Astrocyte (in vitro differentiated cells and primary cell): ENCODE data around the gene ZCRB1. TPM values are rescaled to one million over a fixed set of nuclear protein-coding genes. Genes with fewer than 3 reads are reported as not detected.

Experiments
- DNase-seq: peaks from one replicate; pipeline ENCODE4 v3.0.0-alpha.2; 2010; ENCODE audit warnings: low read depth
- FAIRE-seq: peaks from 2 replicates; lab custom pipeline; 2011; peaks lifted over from hg19 to GRCh38; lab: Jason Lieb, UNC
- H2AFZ ChIP-seq: 2 replicates; pipeline ENCODE4 v1.6.0; 2012; ENCODE audit warnings: low read depth, low read length, inconsistent platforms
- H3K27ac ChIP-seq: 2 replicates; pipeline ENCODE4 v1.5.1; 2011; ENCODE audit warnings: low read depth, low read length, inconsistent platforms
- H3K27me3 ChIP-seq: 2 replicates; pipeline ENCODE4 v1.6.0; 2011; ENCODE audit warnings: low read length, inconsistent platforms; ENCODE audit not compliant: insufficient read depth
- H3K36me3 ChIP-seq: 2 replicates; pipeline ENCODE4 v1.5.1; 2011; ENCODE audit warnings: low read length, inconsistent platforms; ENCODE audit not compliant: insufficient read depth
- H3K4me1 ChIP-seq: 2 replicates; pipeline ENCODE4 v1.5.1; 2011; ENCODE audit warnings: low read length, inconsistent platforms; ENCODE audit not compliant: insufficient read depth
- H3K4me2 ChIP-seq: 2 replicates; pipeline ENCODE4 v1.6.0; 2012; ENCODE audit warnings: low read length, inconsistent platforms
- H3K4me3 ChIP-seq: 2 replicates; pipeline ENCODE4 v1.5.1; 2011; ENCODE audit warnings: low read depth, mild to moderate bottlenecking, low read length, inconsistent platforms; ENCODE audit not compliant: insufficient read depth
- H3K79me2 ChIP-seq: 2 replicates; pipeline ENCODE4 v1.6.0; 2012; ENCODE audit warnings: mild to moderate bottlenecking, low read length, inconsistent platforms; ENCODE audit not compliant: insufficient read depth
- H3K9ac ChIP-seq: 2 replicates; pipeline ENCODE4 v1.6.0; 2012; ENCODE audit warnings: mild to moderate bottlenecking, low read length, inconsistent platforms
- H3K9me3 ChIP-seq: 2 replicates; pipeline ENCODE4 v1.5.1; 2012; ENCODE audit warnings: low read depth, mild to moderate bottlenecking, low read length, inconsistent platforms; ENCODE audit not compliant: insufficient read depth
- H4K20me1 ChIP-seq: 2 replicates; pipeline ENCODE4 v1.6.0; 2012; ENCODE audit warnings: low read length, inconsistent platforms; ENCODE audit not compliant: insufficient read depth
- H3K27ac Mint-ChIP-seq: one replicate; pipeline ENCODE4 v1.8.0; 2021; ENCODE audit warnings: mild to moderate bottlenecking, mixed read lengths; ENCODE audit not compliant: unreplicated experiment
- H3K27me3 Mint-ChIP-seq: one replicate; pipeline ENCODE4 v1.8.0; 2021; ENCODE audit warnings: low read depth, mixed read lengths; ENCODE audit not compliant: unreplicated experiment
- H3K36me3 Mint-ChIP-seq: one replicate; pipeline ENCODE4 v1.8.0; 2021; ENCODE audit warnings: low read depth, mixed read lengths; ENCODE audit not compliant: unreplicated experiment
- H3K4me1 Mint-ChIP-seq: one replicate; pipeline ENCODE4 v1.8.0; 2021; ENCODE audit warnings: low read depth, mixed read lengths; ENCODE audit not compliant: unreplicated experiment
- H3K4me3 Mint-ChIP-seq: one replicate; pipeline ENCODE4 v1.8.0; 2021; ENCODE audit warnings: mild to moderate bottlenecking, moderate library complexity, mixed read lengths; ENCODE audit not compliant: unreplicated experiment
- H3K9me3 Mint-ChIP-seq: one replicate; pipeline ENCODE4 v1.8.0; 2021; ENCODE audit warnings: mild to moderate bottlenecking, mixed read lengths; ENCODE audit not compliant: unreplicated experiment
- CTCF ChIP-seq: IDR thresholded peaks from 2 replicates; pipeline ENCODE4 v1.5.1; 2011; ENCODE audit warnings: low read depth, mild to moderate bottlenecking, inconsistent platforms, low read length, moderate library complexity; ENCODE audit not compliant: insufficient read depth
- EZH2 ChIP-seq: IDR thresholded peaks from 2 replicates; pipeline ENCODE4 v1.6.1; 2012; ENCODE audit warnings: mild to moderate bottlenecking, low read length, inconsistent platforms; ENCODE audit not compliant: insufficient read depth
- total RNA-seq: library from RNA; stranded (reverse); gene quantifications from 2 replicates; pipeline ENCODE4 v1.2.1, GENCODE V29; 2021

ZCRB1 gene
- total RNA-seq, 1 donor from 2014 or later = 45.8 TPM

GRCh38 chr12:42281844-42282243 is 44.0 kb downstream of the ZCRB1 start:
- Histone ChIP-seq H4K20me1 (no peaks in the 10 kb centered on the region), H3K9me3 (no peaks in the 10 kb centered on the region), H3K9ac (no peak overlapping the region), H3K36me3 (no peaks in the 10 kb centered on the region), H3K27ac (no peak overlapping the region), H2AFZ (no peak overlapping the region), H3K4me2 (no peak overlapping the region), H3K27me3 (peaks cover 4% of the 10 kb centered on the region), H3K4me3 (no peak overlapping the region), H3K4me1 (no peaks in the 10 kb centered on the region), H3K79me2 (no peaks in the 10 kb centered on the region)
- no peak for TF ChIP-seq EZH2
- TF ChIP-seq CTCF = no peak
- H3K27me3 Mint-ChIP-seq = peaks cover 7% of the 10 kb centered on the region
- H3K4me1 Mint-ChIP-seq = no peaks in the 10 kb centered on the region
- no peak overlapping the region for H3K4me3 Mint-ChIP-seq
- no peaks in the 10 kb centered on the region for H3K36me3 Mint-ChIP-seq
- H3K27ac Mint-ChIP-seq = no peak overlapping the region
- no peak for FAIRE-seq
- no peak for DNase-seq
- H3K9me3 Mint-ChIP-seq = peaks cover 1% of the 10 kb centered on the region

DNA sequence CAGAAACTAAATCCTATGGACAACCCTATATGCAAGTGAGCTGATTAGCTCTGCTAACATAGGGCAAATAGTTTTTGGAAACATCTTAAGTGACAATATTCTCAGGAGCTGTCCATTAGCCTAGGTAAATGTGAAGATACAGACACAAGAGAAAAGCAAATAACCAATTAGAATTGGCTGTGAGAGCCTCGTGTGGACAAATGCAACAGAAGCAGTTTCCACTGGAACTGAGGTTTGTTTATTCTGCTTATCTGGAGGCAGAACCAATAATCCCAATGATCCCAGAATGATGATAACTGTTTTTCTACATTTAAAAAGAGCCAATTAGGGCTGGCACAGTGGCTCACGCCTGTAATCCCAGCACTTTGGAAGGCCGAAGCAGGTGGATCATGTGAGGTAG is 44.6 kb downstream of the ZCRB1 start:
- no peak overlapping the region for H3K27ac Mint-ChIP-seq
- Histone ChIP-seq H3K27ac (no peak overlapping the region), H3K27me3 (peaks cover 4% of the 10 kb centered on the region), H3K4me3 (no peak overlapping the region), H3K4me2 (no peak overlapping the region), H4K20me1 (no peaks in the 10 kb centered on the region), H3K9me3 (no peaks in the 10 kb centered on the region), H3K79me2 (no peaks in the 10 kb centered on the region), H3K9ac (no peak overlapping the region), H3K36me3 (no peaks in the 10 kb centered on the region), H3K4me1 (no peaks in the 10 kb centered on the region), H2AFZ (no peak overlapping the region)
- FAIRE-seq = no peak
- peaks cover 7% of the 10 kb centered on the region for H3K27me3 Mint-ChIP-seq
- H3K36me3 Mint-ChIP-seq = no peaks in the 10 kb centered on the region
- H3K4me3 Mint-ChIP-seq = no peak overlapping the region
- peaks cover 1% of the 10 kb centered on the region for H3K9me3 Mint-ChIP-seq
- no peak for DNase-seq
- H3K4me1 Mint-ChIP-seq = no peaks in the 10 kb centered on the region
- no peak for TF ChIP-seq EZH2
- no peak for TF ChIP-seq CTCF

DNA sequence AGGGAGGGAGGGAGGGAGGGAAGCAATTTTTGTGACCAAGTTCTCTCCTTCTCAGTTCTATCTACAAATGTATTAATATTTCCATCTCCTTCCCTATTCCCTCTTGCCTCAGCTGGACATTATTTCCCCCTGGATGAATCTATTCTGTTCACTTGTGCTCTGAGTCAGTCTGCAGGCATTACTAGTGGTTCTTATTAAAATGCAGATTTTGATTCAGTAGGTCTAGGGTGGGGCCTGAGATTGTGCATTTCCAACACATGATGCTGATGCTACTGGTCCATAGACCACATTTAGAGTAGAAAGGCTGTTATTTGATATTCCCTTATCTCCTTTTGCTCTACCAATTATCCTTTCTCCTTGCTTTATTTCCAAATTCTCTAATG is 47.8 kb downstream of the ZCRB1 start:
- no peak overlapping the region for H3K4me3 ChIP-seq
- Mint-ChIP-seq H3K27ac (no peak overlapping the region), H3K4me1 (no peaks in the 10 kb centered on the region), H3K27me3 (peaks cover 7% of the 10 kb centered on the region), H3K4me3 (no peak overlapping the region), H3K36me3 (no peaks in the 10 kb centered on the region), H3K9me3 (peaks cover 1% of the 10 kb centered on the region)
- H3K36me3 ChIP-seq = no peaks in the 10 kb centered on the region
- FAIRE-seq (no peak), DNase-seq (peak; percentile 1)
- H4K20me1 ChIP-seq = no peaks in the 10 kb centered on the region
- H3K4me2 ChIP-seq = no peak overlapping the region
- TF ChIP-seq EZH2 = no peak
- no peak for TF ChIP-seq CTCF
- no peaks in the 10 kb centered on the region for H3K79me2 ChIP-seq
- H3K27me3 ChIP-seq = peaks cover 4% of the 10 kb centered on the region
- no peaks in the 10 kb centered on the region for H3K9me3 ChIP-seq
- H3K27ac ChIP-seq = no peak overlapping the region
- no peak overlapping the region for H2AFZ ChIP-seq
- no peaks in the 10 kb centered on the region for H3K4me1 ChIP-seq
- no peak overlapping the region for H3K9ac ChIP-seq
